ENCODE measurements around the gene ANKRD1.

The ANKRD1 gene

DNA sequence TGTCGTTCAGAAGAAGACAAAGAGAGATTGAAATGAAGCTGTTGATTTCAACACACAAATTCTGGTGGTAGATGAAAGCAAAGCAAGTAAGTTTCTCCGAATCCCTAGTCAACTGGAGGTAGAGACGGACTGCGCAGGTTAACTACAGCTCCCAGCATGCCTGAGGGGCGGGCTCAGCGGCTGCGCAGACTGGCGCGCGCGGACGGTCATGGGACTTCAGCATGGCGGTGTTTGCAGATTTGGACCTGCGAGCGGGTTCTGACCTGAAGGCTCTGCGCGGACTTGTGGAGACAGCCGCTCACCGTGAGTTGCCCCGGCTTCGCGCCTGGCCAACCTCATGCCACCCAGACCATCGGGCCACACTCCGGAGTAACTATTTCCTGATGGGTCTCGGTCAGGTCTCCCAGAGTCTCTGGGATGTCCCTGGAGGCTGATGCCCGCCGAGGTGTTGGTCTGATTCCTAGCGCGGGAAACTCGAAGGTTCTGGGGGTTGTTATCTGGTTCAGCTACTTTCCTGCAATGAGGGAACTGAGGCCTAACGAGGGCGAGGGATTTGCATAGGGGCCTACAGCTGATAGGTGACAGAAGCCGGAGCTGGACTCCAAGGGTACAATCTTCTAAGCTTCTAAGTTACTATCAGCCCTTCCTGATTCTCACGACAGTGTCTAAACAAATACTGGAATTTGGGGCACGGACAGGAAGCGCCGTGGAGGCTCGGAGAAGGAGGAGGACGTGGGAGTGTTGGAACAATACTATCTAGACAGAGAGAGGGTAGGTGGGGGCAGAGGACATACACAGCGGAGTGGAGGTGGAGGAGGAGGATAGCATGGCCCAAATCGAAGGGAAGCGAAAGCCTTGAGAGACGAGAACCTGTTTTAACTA is 48.9 kb downstream of the ANKRD1 start, which contains the start of gene RPP30:
Gene RPP30 (plus strand): TSS at position 209 of the 882 bp plus-strand sequence. CDS start 13 bp downstream, at position 222.
- ChIA-PET CTCF (interaction anchor here (1.0 to 1.5 kb wide), 12 partner anchors 8 to 378 kb away, joined by 3 to 7 read pairs (median 4); no protein-coding TSS in a partner anchor), POLR2A (interaction anchor here (0.5 kb wide), 1 partner anchor 8 kb away, joined by 3 read pairs; no protein-coding TSS in a partner anchor)
- peak; percentile 88 for DNase-seq (ENCODE audit: extremely low spot score)
- TF ChIP-seq, protein P1, sequence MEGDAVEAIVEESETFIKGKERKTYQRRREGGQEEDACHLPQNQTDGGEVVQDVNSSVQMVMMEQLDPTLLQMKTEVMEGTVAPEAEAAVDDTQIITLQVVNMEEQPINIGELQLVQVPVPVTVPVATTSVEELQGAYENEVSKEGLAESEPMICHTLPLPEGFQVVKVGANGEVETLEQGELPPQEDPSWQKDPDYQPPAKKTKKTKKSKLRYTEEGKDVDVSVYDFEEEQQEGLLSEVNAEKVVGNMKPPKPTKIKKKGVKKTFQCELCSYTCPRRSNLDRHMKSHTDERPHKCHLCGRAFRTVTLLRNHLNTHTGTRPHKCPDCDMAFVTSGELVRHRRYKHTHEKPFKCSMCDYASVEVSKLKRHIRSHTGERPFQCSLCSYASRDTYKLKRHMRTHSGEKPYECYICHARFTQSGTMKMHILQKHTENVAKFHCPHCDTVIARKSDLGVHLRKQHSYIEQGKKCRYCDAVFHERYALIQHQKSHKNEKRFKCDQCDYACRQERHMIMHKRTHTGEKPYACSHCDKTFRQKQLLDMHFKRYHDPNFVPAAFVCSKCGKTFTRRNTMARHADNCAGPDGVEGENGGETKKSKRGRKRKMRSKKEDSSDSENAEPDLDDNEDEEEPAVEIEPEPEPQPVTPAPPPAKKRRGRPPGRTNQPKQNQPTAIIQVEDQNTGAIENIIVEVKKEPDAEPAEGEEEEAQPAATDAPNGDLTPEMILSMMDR (IDR thresholded peaks at IDR 0.05; ENCODE audit: control extremely low read depth, extremely low read depth, low read depth, missing control alignments), result no peak

GRCh38 chr10:90871279-90871765 is 49.6 kb downstream of the ANKRD1 start:
- CTCF ChIA-PET, result interaction anchor here (1.0 to 1.5 kb wide), 11 partner anchors 8 to 378 kb away, joined by 3 to 7 read pairs (median 4); no protein-coding TSS in a partner anchor
- peak; percentile 54 for DNase-seq (ENCODE audit: extremely low spot score)
- POLR2A ChIA-PET, result interaction anchor here (0.5 kb wide), 1 partner anchor 9 kb away, joined by 3 read pairs; no protein-coding TSS in a partner anchor
- TF ChIP-seq, protein P1 (IDR thresholded peaks at IDR 0.05; ENCODE audit: control extremely low read depth, extremely low read depth, low read depth, missing control alignments), result peak; percentile 48

DNA sequence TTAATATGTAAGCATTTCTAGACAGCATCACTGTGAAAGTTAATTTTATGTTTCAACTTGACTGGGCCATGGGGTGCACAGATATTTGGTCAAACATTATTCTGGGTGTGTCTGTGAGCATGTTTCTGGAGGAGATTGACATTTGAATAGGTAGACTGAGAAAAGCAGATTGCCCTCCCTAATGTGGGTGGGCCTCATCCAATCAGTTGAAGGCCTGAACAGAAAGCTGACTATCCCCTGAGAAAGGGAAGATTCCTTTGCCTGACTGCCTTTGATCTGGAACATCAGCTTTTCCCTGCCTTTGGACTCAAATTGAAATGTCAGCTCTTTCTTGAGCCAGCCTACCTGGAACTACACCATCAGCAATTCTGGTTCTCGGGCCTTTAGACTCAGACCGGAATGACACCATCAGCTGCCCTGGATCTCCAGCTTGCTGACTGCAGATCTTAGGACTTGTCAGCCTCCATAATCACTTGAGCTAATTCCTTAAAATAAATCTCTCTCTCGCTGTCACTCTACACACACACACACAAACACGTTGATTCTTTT is 54.8 kb downstream of the ANKRD1 start:
- TF ChIP-seq, protein P1 (IDR thresholded peaks at IDR 0.05; ENCODE audit: control extremely low read depth, extremely low read depth, low read depth, missing control alignments), result no peak
- POLR2A ChIA-PET, result interaction anchor here (0.6 kb wide), 1 partner anchor 453 kb away, joined by 4 read pairs; no protein-coding TSS in a partner anchor
- CTCF ChIA-PET, result interaction anchor here (0.9 to 2.5 kb wide), 8 partner anchors 9 to 116 kb away, joined by 3 to 11 read pairs (median 6); partner anchors contain the start of gene HTR7
- DNase-seq (ENCODE audit: extremely low spot score), result no peak

DNA sequence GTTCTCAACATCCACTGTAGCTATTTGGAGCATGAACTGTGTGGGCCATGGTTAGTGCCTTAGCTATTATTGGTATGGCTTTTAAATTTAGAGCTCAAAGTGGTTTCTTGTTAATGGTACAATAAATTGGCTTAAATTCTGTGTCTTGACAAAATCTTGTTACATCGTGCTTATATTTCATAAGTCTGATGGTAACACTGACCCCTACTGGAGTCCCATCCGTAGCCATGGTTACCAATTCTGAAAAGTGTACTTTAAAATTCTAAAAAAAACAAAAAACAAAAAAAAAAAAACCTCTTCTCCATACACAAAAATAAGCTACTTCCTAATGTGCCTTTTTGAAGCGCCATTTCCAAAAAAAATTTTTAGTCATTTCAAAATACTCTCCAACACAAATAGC is 55.5 kb downstream of the ANKRD1 start:
- no peak for DNase-seq (ENCODE audit: extremely low spot score)
- CTCF ChIA-PET, result interaction anchor here (1.2 to 2.5 kb wide), 7 partner anchors 8 to 118 kb away, joined by 3 to 11 read pairs (median 6); partner anchors contain the start of gene HTR7
- TF ChIP-seq, protein P1 (IDR thresholded peaks at IDR 0.05; ENCODE audit: control extremely low read depth, extremely low read depth, low read depth, missing control alignments), result peak; percentile 8
- POLR2A ChIA-PET, result interaction anchor here (0.6 kb wide), 1 partner anchor 454 kb away, joined by 4 read pairs; no protein-coding TSS in a partner anchor

DNA sequence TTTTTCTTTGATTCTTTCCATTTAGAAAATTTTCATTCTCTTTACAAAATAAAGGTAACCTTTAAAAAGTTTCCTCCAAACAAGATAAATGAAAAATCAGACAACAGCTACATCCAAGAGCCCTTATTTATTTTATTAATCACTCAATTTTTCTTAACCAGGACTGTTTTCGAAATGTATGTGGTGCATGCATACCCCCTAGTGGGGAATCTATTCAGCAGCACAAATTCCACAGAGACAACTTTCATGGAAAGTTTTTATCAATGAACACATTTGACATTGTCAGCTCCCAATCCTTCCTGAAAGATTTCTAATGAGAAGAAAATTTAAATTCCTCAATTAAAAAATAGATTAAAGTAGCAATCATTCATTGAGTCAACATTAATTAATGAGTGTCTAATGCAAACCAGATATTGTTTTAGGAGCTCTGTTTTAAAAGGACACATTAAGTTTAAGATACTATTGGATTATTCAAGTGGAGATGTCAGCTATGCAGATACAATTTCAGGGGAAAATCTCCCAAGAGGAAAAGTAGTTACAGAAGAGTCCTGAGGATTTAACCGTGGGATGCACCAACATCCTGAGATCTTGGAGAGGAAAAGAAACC is 57.9 kb downstream of the ANKRD1 start:
- no peak for DNase-seq (ENCODE audit: extremely low spot score)
- TF ChIP-seq, protein P1 (IDR thresholded peaks at IDR 0.05; ENCODE audit: control extremely low read depth, extremely low read depth, low read depth, missing control alignments), result peak; percentile 52
- ChIA-PET CTCF (interaction anchor here (0.8 to 2.5 kb wide), 6 partner anchors 9 to 118 kb away, joined by 3 to 7 read pairs (median 3); partner anchors contain the start of gene RPP30), POLR2A (no interaction called here)
